Adrenal gland (tissue), 5 donors: ENCODE measurements around the gene FAT1.

Experiments
- CTCF ChIP-seq, 6 experiments: fragments of 450-650 bp in 4 of 6; fragments of 200-600 bp in 2 of 6; sonication (generic) in 1 of 6; IDR thresholded peaks; 1 replicate in 5 of 6; 2 replicates in 1 of 6; pipeline versions ENCODE4 v1.5.1 to v1.8.0; 2016 to 2021; ENCODE audit warnings: antibody characterized with exemption in 6 of 6, mild to moderate bottlenecking in 2 of 6, moderate library complexity in 1 of 6
- POLR2A ChIP-seq, 2 donors: fragments of 450-650 bp; IDR thresholded peaks; one replicate each; pipeline ENCODE4 v1.6.1; 2017; ENCODE audit warnings: antibody characterized with exemption in 2 of 2, mild to moderate bottlenecking in 2 of 2, moderate library complexity in 1 of 2
- donor health status: DM: no; HTN: no; CAD: no.

- TF ChIP-seq CTCF (IDR thresholded peaks at IDR 0.05) (no peak), POLR2A (IDR thresholded peaks at IDR 0.05) (no peak)
These were observed 63.3 kb downstream of the FAT1 start for GRCh38 chr4:186660403-186660802.
